ENCODE measurements around the gene NDRG2.
A peak's percentile ranks its signal among the peaks of the same experiment; 100 is the strongest.
"Not testable (repeated sequence)": the region's sequence is repeated elsewhere in the genome, so short reads cannot be mapped to it uniquely, and the experiment has no call there.

Gene NDRG2

GRCh38 chr14:21003788-21004346, 21.0 kb downstream of the NDRG2 start:
- no peak for DNase-seq (ENCODE audit: low read depth)

GRCh38 chr14:21001218-21001617, 23.6 kb downstream of the NDRG2 start:
- DNase-seq (ENCODE audit: low read depth): no peak

GRCh38 chr14:20999591-20999990, 25.3 kb downstream of the NDRG2 start:
- DNase-seq (ENCODE audit: low read depth): no peak

- DNase-seq (ENCODE audit: low read depth): peak; percentile 57
These were observed 26.0 kb downstream of the NDRG2 start, which contains the start of gene SLC39A2 for GRCh38 chr14:20998674-20999366. TSS of gene SLC39A2 (plus strand) at chr14:20999293. CDS start at chr14:20999447, 154 bp downstream.

GRCh38 chr14:20998139-20998538, 26.7 kb downstream of the NDRG2 start:
- no peak for DNase-seq (ENCODE audit: low read depth)

- no peak for DNase-seq (ENCODE audit: low read depth)
These were observed 27.3 kb downstream of the NDRG2 start for GRCh38 chr14:20997564-20997963.

- DNase-seq (ENCODE audit: low read depth): no peak
These were observed 27.7 kb downstream of the NDRG2 start for GRCh38 chr14:20997115-20997514.

GRCh38 chr14:20996521-20996920, 28.3 kb downstream of the NDRG2 start:
- DNase-seq (ENCODE audit: low read depth): no peak

GRCh38 chr14:20989787-20990600, 34.9 kb downstream of the NDRG2 start, which contains the start of gene METTL17:
TSS of gene METTL17 (plus strand) at chr14:20989980. CDS start at chr14:20990003, 23 bp downstream.
- DNase-seq (ENCODE audit: low read depth): peak; percentile 98

GRCh38 chr14:20989471-20989786, 35.4 kb downstream of the NDRG2 start:
- DNase-seq (ENCODE audit: low read depth): no peak

GRCh38 chr14:20988717-20989470, 36.0 kb downstream of the NDRG2 start:
- no peak for DNase-seq (ENCODE audit: low read depth)

GRCh38 chr14:20986811-20987210, 38.0 kb downstream of the NDRG2 start:
- DNase-seq (ENCODE audit: low read depth): peak; percentile 95

- DNase-seq (ENCODE audit: low read depth): not testable (repeated sequence)
These were observed 39.2 kb downstream of the NDRG2 start for GRCh38 chr14:20985650-20986049.

GRCh38 chr14:20982646-20983369, 42.1 kb downstream of the NDRG2 start:
- no peak for DNase-seq (ENCODE audit: low read depth)

- no peak for DNase-seq (ENCODE audit: low read depth)
These were observed 44.0 kb downstream of the NDRG2 start for GRCh38 chr14:20980906-20981305.

- DNase-seq (ENCODE audit: low read depth): no peak
These were observed 46.2 kb downstream of the NDRG2 start for GRCh38 chr14:20978687-20979086.

GRCh38 chr14:20976291-20976690, 48.6 kb downstream of the NDRG2 start:
- DNase-seq (ENCODE audit: low read depth): no peak

- DNase-seq (ENCODE audit: low read depth): no peak
These were observed 51.4 kb downstream of the NDRG2 start for GRCh38 chr14:20973501-20973900.

GRCh38 chr14:20971705-20972021, 53.2 kb downstream of the NDRG2 start:
- no peak for DNase-seq (ENCODE audit: low read depth)

- DNase-seq (ENCODE audit: low read depth): peak; percentile 85
These were observed 53.7 kb downstream of the NDRG2 start for GRCh38 chr14:20970983-20971704.

- no peak for DNase-seq (ENCODE audit: low read depth)
These were observed 54.2 kb downstream of the NDRG2 start for GRCh38 chr14:20970647-20970982.

All from ELR (cell line).